Activated T-cell treated with anti-CD3 and anti-CD28 coated beads, Interleukin-2, amount 50 U/mL, for 4 hours (primary cell): ENCODE data around the gene RANGAP1. TPM values are rescaled to one million over a fixed set of nuclear protein-coding genes. Genes with fewer than 3 reads are reported as not detected.
"Not testable (repeated sequence)": the region's sequence is repeated elsewhere in the genome, so short reads cannot be mapped to it uniquely, and the experiment has no call there.

ENCODE experiments used
- ATAC-seq, 2 donors: fragments of 200-7000 bp; cut with Tn5 transposase; one replicate each; pipeline ENCODE4 v1.10.0; 2021
- DNase-seq: peaks from one replicate; pipeline ENCODE4 v3.0.0-alpha.2; 2020
- H3K27me3 Mint-ChIP-seq: one replicate; pipeline ENCODE4 v1.8.0; 2021; ENCODE audit warnings: low read depth, mixed read lengths
- H3K36me3 Mint-ChIP-seq: one replicate; pipeline ENCODE4 v1.8.0; 2022; ENCODE audit warnings: mixed read lengths; ENCODE audit not compliant: insufficient read depth
- H3K4me1 Mint-ChIP-seq: one replicate; pipeline ENCODE4 v1.8.0; 2021; ENCODE audit warnings: low read depth, mixed read lengths
- H3K4me3 Mint-ChIP-seq: one replicate; pipeline ENCODE4 v1.8.0; 2021; ENCODE audit warnings: mild to moderate bottlenecking, moderate library complexity, mixed read lengths
- H3K9me3 Mint-ChIP-seq: one replicate; pipeline ENCODE4 v1.8.0; 2021; ENCODE audit warnings: mixed read lengths
- total RNA-seq, 3 donors: library from RNA; stranded (reverse); gene quantifications; one replicate each; pipeline ENCODE4 v1.2.1, GENCODE V29; 2021

Gene RANGAP1
- total RNA-seq, 3 donors from 2014 or later = 191 to 205 (median 192) TPM

DNA sequence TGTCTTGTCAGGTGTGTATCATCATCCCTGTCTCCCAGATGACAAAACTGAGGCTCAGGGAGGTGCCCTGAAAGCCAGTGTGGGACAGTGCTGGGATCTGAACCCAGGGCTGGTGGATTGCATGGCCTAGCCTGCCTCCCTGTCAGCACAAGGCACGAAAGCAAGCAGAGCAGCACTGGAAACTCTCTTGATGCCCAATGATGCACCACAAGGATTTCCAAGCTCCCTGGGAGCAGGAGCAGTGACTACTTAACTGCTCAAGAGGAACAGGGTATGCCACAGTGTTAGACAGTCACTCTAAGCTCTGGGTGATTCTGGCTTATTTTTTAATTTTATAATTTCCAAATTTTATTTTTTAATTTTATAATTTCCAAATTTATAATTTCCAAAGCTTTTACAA lies 24.3 kb upstream of the RANGAP1 start:
- peaks cover 13% of the 10 kb centered on the region for H3K36me3 Mint-ChIP-seq
- H3K4me1 Mint-ChIP-seq = peaks cover 35% of the 10 kb centered on the region
- no peak for ATAC-seq
- no peaks in the 10 kb centered on the region for H3K9me3 Mint-ChIP-seq
- H3K27me3 Mint-ChIP-seq = no peaks in the 10 kb centered on the region
- DNase-seq = no peak
- H3K4me3 Mint-ChIP-seq = no peak overlapping the region

DNA sequence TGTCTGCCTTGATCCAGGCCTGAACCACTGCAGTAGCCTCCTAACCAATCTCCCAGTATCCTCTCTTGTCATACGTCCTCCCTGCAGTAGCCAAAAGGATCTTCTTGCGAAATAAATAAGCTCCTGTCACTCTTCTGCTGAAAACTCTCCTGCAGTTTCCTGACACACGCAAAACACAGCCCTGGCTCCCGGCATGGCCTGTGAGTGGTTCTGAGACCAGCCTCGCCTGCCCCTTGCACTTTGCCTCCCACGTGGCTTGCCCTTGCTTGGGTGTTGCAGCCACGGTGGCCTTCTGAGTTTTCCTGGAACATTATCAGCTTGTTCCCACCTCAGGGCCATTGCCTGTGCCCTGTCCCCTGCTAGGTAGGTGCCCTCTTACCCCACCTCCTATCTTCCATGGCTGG lies 22.6 kb upstream of the RANGAP1 start:
- peaks cover 45% of the 10 kb centered on the region for H3K4me1 Mint-ChIP-seq
- peaks cover 13% of the 10 kb centered on the region for H3K36me3 Mint-ChIP-seq

GRCh38 chr22:41308054-41308453 lies 22.1 kb upstream of the RANGAP1 start:
- Mint-ChIP-seq H3K4me3 (no peak overlapping the region), H3K36me3 (peaks cover 13% of the 10 kb centered on the region), H3K27me3 (no peaks in the 10 kb centered on the region), H3K4me1 (peaks cover 49% of the 10 kb centered on the region), H3K9me3 (no peaks in the 10 kb centered on the region)
- DNase-seq = no peak
- ATAC-seq = no peak

More for the DNA sequence above, 22.6 kb upstream of the RANGAP1 start:
- ATAC-seq (no peak), DNase-seq (no peak)
- Mint-ChIP-seq H3K9me3 (no peaks in the 10 kb centered on the region), H3K27me3 (no peaks in the 10 kb centered on the region), H3K4me3 (no peak overlapping the region)

DNA sequence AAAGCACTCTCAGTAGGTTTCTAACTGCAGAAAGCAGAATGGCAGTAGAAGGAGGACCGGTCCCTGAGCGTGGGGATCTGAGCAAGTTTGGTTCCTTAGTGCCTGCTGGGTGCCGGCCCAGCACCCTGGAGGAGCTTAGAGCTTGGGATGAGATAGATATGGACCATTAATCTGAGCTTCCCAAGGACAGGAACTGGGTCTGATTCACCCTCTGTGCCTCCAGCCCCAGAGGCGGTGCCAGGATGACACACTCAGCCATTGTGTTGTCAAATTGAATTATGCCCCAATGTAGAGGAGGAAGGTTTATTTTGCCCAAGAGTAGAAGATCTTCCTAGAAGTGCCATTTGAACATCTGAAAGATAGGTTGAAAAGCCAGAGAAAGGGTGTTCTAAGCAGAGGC lies 19.7 kb upstream of the RANGAP1 start:
- ATAC-seq (no peak), DNase-seq (no peak)
- H3K4me1 Mint-ChIP-seq = peaks cover 49% of the 10 kb centered on the region
- H3K27me3 Mint-ChIP-seq = no peaks in the 10 kb centered on the region
- no peak overlapping the region for H3K4me3 Mint-ChIP-seq
- H3K9me3 Mint-ChIP-seq = no peaks in the 10 kb centered on the region
- H3K36me3 Mint-ChIP-seq = peaks cover 13% of the 10 kb centered on the region

- DNase-seq (no peak), ATAC-seq (no peak)
- Mint-ChIP-seq H3K9me3 (no peaks in the 10 kb centered on the region), H3K36me3 (peaks cover 5% of the 10 kb centered on the region), H3K4me1 (peaks cover 42% of the 10 kb centered on the region), H3K27me3 (no peaks in the 10 kb centered on the region), H3K4me3 (peak overlapping the region; percentile 85)
These were observed 16.8 kb upstream of the RANGAP1 start for GRCh38 chr22:41302811-41303210.

DNA sequence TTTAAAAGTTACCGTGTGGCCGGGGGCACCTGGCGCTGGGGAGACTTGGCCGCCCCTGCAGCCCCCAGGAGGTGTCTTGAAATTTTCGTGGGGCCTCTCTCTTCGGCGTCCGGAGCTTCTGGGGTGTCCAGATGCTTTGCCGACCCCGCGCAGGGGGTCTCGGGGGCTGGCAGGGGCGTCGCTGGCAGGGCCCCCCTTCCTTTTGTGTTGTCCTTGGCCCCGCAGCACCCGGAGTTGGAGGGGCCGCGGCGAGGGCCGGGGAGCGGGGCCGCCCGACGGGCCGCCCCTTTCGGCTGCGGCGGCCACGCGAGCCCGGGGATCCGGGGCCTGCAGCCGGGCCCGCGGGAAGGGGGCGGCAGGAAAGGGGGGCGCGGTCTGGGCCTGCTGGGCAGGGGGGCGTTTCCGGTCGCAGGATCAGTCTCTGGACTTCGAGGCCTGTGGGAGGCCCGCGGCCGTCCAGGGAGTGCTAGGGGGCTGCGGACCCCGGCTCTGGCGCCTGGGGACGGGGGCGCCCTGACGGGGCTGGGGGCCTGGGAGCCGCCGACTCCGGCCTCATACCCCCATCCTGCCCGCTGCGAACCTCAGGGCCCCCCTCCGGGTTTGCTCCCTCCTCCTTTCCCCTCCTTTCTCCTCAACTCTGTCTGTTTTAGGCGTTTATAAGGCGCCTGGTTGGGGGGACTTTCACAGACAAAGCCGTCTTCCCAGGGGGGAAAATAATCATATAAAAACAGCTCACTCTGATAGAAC lies 16.2 kb upstream of the RANGAP1 start:
- no peaks in the 10 kb centered on the region for H3K9me3 Mint-ChIP-seq
- no peaks in the 10 kb centered on the region for H3K27me3 Mint-ChIP-seq
- DNase-seq (peak; percentile 5), ATAC-seq (no peak)
- H3K4me3 Mint-ChIP-seq = peak overlapping the region; percentile 85
- peaks cover 1% of the 10 kb centered on the region for H3K36me3 Mint-ChIP-seq
- H3K4me1 Mint-ChIP-seq = peaks cover 37% of the 10 kb centered on the region

- peak; percentile 97 to 98 for ATAC-seq
- Mint-ChIP-seq H3K36me3 (no peaks in the 10 kb centered on the region), H3K27me3 (no peaks in the 10 kb centered on the region), H3K4me1 (peaks cover 35% of the 10 kb centered on the region), H3K9me3 (no peaks in the 10 kb centered on the region), H3K4me3 (peak within 1 kb of the TSS; percentile 85)
- peak; percentile 82 for DNase-seq
These were observed 15.4 kb upstream of the RANGAP1 start, which contains the start of gene ZC3H7B for GRCh38 chr22:41301085-41302020. Gene ZC3H7B (plus strand): TSS chr22:41301525. CDS start chr22:41320661, 19,136 bp downstream.

- no peak for DNase-seq
- no peaks in the 10 kb centered on the region for H3K36me3 Mint-ChIP-seq
- no peak for ATAC-seq
- no peaks in the 10 kb centered on the region for H3K27me3 Mint-ChIP-seq
- peaks cover 31% of the 10 kb centered on the region for H3K4me1 Mint-ChIP-seq
- peak overlapping the region; percentile 80 for H3K4me3 Mint-ChIP-seq
- no peaks in the 10 kb centered on the region for H3K9me3 Mint-ChIP-seq
These were observed 14.7 kb upstream of the RANGAP1 start for GRCh38 chr22:41300661-41301060.

GRCh38 chr22:41296826-41297667 lies 11.1 kb upstream of the RANGAP1 start:
- ATAC-seq = no peak
- peaks cover 6% of the 10 kb centered on the region for H3K4me1 Mint-ChIP-seq
- H3K4me3 Mint-ChIP-seq = no peak overlapping the region

GRCh38 chr22:41294816-41295215 lies 8.8 kb upstream of the RANGAP1 start:
- not testable (repeated sequence) for H3K36me3 Mint-ChIP-seq, H3K4me3 Mint-ChIP-seq, ATAC-seq, H3K4me1 Mint-ChIP-seq, H3K9me3 Mint-ChIP-seq, H3K27me3 Mint-ChIP-seq, DNase-seq

More at GRCh38 chr22:41296826-41297667, 11.1 kb upstream of the RANGAP1 start:
- Mint-ChIP-seq H3K36me3 (no peaks in the 10 kb centered on the region), H3K9me3 (no peaks in the 10 kb centered on the region), H3K27me3 (no peaks in the 10 kb centered on the region)
- no peak for DNase-seq

GRCh38 chr22:41290262-41291221 lies 4.6 kb upstream of the RANGAP1 start:
- DNase-seq = no peak
- no peaks in the 10 kb centered on the region for H3K9me3 Mint-ChIP-seq
- ATAC-seq = no peak

DNA sequence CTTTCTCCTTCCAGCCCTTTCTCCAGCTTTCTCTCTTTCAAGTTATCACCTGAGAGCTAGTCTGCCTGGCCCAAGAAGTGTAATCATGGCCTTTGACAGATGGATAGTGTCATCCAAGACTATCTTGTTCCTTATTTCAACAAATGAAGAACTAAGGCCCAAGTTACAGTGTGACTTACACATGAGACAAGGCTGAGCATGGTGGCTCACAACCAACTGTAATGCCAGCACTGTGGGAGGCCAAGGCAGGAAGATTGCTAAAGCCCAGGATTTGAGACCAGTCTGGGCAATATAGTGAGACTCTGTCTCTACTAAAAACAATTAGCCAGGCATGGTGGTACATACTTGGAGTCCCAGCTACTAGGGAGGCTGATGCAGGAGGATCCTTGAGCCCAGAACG lies 3.7 kb upstream of the RANGAP1 start:
- ATAC-seq (no peak), DNase-seq (no peak)
- Mint-ChIP-seq H3K27me3 (no peaks in the 10 kb centered on the region), H3K4me3 (no peak overlapping the region), H3K36me3 (peaks cover under 1% of the 10 kb centered on the region), H3K9me3 (no peaks in the 10 kb centered on the region), H3K4me1 (peaks cover 14% of the 10 kb centered on the region)

More at GRCh38 chr22:41290262-41291221, 4.6 kb upstream of the RANGAP1 start:
- Mint-ChIP-seq H3K4me3 (no peak overlapping the region), H3K36me3 (no peaks in the 10 kb centered on the region), H3K4me1 (peaks cover 11% of the 10 kb centered on the region), H3K27me3 (no peaks in the 10 kb centered on the region)
